Neutrophil (primary cell): Measurements from ENCODE around the gene XPR1.

Source experiments
- H3K27ac ChIP-seq: fragments of 200-600 bp; sonication (generic); 2 replicates; pipeline ENCODE4 v1.5.1; 2016; ENCODE audit warnings: mild to moderate bottlenecking, moderate library complexity
- H3K27me3 ChIP-seq: fragments of 200-600 bp; sonication (generic); 2 replicates; pipeline ENCODE4 v1.6.0; 2016; ENCODE audit warnings: mild to moderate bottlenecking
- H3K36me3 ChIP-seq: fragments of 200-600 bp; sonication (generic); 2 replicates; pipeline ENCODE4 v1.5.1; 2017
- H3K4me1 ChIP-seq, 2 experiments: fragments of 200-600 bp in 1 of 2; sonication (generic) in 1 of 2; 1 replicate in 1 of 2; 2 replicates in 1 of 2; pipeline versions ENCODE4 v1.5.1 to v1.6.1; 2013 to 2016; ENCODE audit warnings: low read depth in 1 of 2, low read length in 1 of 2, mild to moderate bottlenecking in 1 of 2, moderate library complexity in 1 of 2; ENCODE audit not compliant: control insufficient read depth in 1 of 2, insufficient read depth in 1 of 2
- H3K4me3 ChIP-seq, 2 experiments: fragments of 200-600 bp in 1 of 2; sonication (generic) in 1 of 2; 1 replicate in 1 of 2; 2 replicates in 1 of 2; pipeline ENCODE4 v1.5.1; 2013 to 2016; ENCODE audit warnings: low read depth in 1 of 2, low read length in 1 of 2, mild to moderate bottlenecking in 1 of 2, moderate library complexity in 1 of 2
- H3K9me3 ChIP-seq: fragments of 200-600 bp; sonication (generic); 2 replicates; pipeline ENCODE4 v1.5.1; 2016
- TF ChIP-seq, protein P1 (sequence below): fragments of 200-600 bp; sonication (generic); IDR thresholded peaks from 2 replicates; pipeline ENCODE4 v1.5.1; 2016; ENCODE audit warnings: antibody characterized with exemption

XPR1 gene

DNA sequence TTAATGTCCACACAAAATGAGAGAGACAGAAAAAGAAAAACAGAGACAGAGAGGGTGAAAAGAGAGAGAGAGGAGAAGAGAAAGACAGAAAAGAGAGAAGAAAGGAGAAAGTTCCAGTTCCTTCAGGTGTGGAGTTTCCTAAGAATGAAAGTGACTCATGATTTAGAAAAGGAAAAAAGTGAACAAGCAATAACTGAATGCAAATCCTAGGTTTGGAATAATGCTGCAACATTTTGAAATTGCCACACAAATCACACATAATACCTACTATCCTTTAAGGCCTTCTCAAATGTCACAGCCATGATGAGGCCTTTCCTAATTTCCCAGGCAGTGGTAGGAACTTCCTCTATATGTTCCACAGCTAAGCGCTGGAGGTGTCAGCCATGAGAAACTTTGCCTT, 31.5 kb upstream of the XPR1 start:
- no peaks in the 10 kb centered on the region for H3K4me1 ChIP-seq
- no peak overlapping the region for H3K4me3 ChIP-seq
- H3K27ac ChIP-seq = no peak overlapping the region
- H3K27me3 ChIP-seq = no peaks in the 10 kb centered on the region
- TF ChIP-seq, protein P1, sequence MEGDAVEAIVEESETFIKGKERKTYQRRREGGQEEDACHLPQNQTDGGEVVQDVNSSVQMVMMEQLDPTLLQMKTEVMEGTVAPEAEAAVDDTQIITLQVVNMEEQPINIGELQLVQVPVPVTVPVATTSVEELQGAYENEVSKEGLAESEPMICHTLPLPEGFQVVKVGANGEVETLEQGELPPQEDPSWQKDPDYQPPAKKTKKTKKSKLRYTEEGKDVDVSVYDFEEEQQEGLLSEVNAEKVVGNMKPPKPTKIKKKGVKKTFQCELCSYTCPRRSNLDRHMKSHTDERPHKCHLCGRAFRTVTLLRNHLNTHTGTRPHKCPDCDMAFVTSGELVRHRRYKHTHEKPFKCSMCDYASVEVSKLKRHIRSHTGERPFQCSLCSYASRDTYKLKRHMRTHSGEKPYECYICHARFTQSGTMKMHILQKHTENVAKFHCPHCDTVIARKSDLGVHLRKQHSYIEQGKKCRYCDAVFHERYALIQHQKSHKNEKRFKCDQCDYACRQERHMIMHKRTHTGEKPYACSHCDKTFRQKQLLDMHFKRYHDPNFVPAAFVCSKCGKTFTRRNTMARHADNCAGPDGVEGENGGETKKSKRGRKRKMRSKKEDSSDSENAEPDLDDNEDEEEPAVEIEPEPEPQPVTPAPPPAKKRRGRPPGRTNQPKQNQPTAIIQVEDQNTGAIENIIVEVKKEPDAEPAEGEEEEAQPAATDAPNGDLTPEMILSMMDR = no peak
- no peaks in the 10 kb centered on the region for H3K9me3 ChIP-seq
- no peaks in the 10 kb centered on the region for H3K36me3 ChIP-seq

DNA sequence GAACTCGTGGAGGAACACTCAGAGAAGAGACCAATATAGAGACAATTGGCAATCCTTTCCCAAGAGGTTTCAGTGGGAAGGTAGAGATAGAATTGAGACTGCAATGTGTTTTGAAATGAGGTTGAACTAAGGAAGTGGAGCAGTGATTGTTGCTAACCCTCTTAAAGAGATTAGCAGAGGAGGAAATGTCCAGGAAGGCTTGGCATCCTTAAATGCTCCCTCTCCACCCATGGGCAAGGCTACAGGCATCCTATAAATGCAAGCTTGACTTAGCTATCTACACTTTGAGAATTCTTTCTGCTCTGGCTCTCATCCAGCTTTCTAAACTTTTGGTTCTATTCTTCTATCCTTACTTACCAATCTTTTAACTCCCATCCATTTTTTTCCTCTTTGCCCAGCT, 30.3 kb upstream of the XPR1 start:
- Histone ChIP-seq H3K27me3 (no peaks in the 10 kb centered on the region), H3K36me3 (no peaks in the 10 kb centered on the region), H3K9me3 (no peaks in the 10 kb centered on the region), H3K27ac (no peak overlapping the region), H3K4me3 (no peak overlapping the region), H3K4me1 (no peaks in the 10 kb centered on the region)
- TF ChIP-seq, protein P1 = no peak

DNA sequence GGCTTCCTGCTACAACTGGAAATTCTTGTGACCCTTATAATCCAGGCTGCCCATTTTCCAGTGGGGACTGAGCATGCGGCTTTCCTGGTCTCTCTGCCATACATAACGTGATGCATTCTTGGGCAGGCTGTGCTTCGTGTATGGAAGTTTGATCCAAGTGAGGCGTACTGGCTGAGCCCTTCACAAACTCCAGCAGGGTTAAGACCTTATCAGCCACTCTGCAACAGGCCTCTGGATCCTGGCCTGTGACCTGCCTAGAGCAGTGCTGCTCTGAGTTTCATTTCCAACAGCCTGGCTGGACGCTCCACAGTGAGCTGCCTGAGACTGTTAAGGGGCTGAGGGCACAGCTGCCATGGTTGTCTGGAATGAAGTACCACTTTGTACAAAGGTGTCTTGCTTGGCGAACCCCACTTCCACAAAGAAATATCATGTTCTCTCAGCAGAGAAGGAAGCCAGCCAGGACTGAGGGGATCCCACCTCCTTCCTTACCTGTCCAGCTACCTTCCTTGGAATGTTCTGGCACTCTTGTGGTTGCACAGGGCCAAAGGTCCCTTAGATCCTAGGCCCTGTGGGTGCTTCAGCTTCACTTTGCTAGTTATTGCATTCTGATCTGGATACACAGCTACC, 28.5 kb upstream of the XPR1 start:
- Histone ChIP-seq H3K36me3 (no peaks in the 10 kb centered on the region), H3K27ac (no peak overlapping the region), H3K4me3 (no peak overlapping the region), H3K9me3 (no peaks in the 10 kb centered on the region), H3K4me1 (no peaks in the 10 kb centered on the region), H3K27me3 (no peaks in the 10 kb centered on the region)
- TF ChIP-seq, protein P1 = no peak

DNA sequence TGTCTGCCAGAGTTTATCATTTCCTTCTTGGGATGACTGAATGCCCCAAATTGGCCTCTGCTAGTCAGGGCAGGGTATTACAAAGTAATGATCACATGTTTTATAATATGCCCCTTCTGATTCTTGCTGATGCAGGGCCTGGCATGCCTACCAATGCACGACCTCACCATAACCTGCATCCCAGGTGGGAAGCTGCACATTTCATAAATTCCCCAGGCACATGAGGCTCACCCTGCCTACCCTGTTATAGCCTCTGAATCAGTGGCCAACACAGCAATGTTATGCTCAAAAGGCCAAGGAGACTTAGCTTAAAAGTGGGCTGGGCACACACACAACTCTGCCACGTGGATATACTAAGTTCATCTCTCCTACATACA, 28.0 kb upstream of the XPR1 start:
- TF ChIP-seq, protein P1 = no peak
- H3K9me3 ChIP-seq = no peaks in the 10 kb centered on the region
- no peaks in the 10 kb centered on the region for H3K27me3 ChIP-seq
- no peaks in the 10 kb centered on the region for H3K4me1 ChIP-seq
- H3K4me3 ChIP-seq = no peak overlapping the region
- no peaks in the 10 kb centered on the region for H3K36me3 ChIP-seq
- no peak overlapping the region for H3K27ac ChIP-seq

DNA sequence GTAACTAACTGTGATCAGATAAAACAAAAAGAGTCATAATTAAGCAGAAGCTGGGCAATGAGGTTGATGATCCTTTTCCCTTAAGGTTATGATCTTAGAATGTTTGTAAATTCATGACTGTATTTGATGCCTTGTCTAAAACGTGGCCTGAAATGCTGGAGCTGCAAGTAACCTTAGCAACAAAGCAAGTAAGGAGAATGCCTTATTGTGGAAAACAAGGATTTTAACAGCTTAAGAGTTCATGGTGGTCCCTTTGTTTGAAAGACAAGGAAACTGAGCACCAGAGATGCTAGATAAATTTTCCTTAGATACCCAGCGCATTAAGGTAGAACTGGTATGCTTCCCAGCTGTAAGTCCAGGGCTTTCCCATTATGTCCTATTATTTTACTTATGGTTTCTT, 25.7 kb upstream of the XPR1 start:
- Histone ChIP-seq H3K9me3 (no peaks in the 10 kb centered on the region), H3K4me3 (no peak overlapping the region), H3K36me3 (no peaks in the 10 kb centered on the region), H3K27ac (no peak overlapping the region), H3K4me1 (peaks cover 0 to 6% of the 10 kb centered on the region in 2 experiments), H3K27me3 (no peaks in the 10 kb centered on the region)
- TF ChIP-seq, protein P1 = no peak
